GM12892 (cell line): ENCODE data around the gene C14orf93.

Experiments used
- DNase-seq: peaks from one replicate; pipeline ENCODE4 v3.0.0; 2011; ENCODE audit not compliant: insufficient read length
- FAIRE-seq: peaks from 2 replicates; lab custom pipeline; 2011; peaks lifted over from hg19 to GRCh38; lab: Jason Lieb, UNC
- POLR2A ChIP-seq: IDR thresholded peaks from 2 replicates; pipeline ENCODE4 v1.6.1; 2011; ENCODE audit warnings: low read depth, low read length, control low read depth
- POLR2AphosphoS5 ChIP-seq: IDR thresholded peaks from 2 replicates; pipeline ENCODE4 v1.6.1; 2011; ENCODE audit warnings: low read depth, low read length, control low read depth
- TAF1 ChIP-seq: IDR thresholded peaks from 2 replicates; pipeline ENCODE4 v1.6.1; 2011; ENCODE audit warnings: low read depth, mild to moderate bottlenecking, control low read depth, low read length, borderline replicate concordance

Gene C14orf93

GRCh38 chr14:23042162-23042965, 32.4 kb upstream of the C14orf93 start, which contains the start of gene PSMB11:
TSS of gene PSMB11 (plus strand) at chr14:23042212. CDS start at chr14:23042226, 14 bp downstream.
- FAIRE-seq (no peak), DNase-seq (no peak)
- no peak for TF ChIP-seq POLR2AphosphoS5
- no peak for TF ChIP-seq TAF1
- no peak for TF ChIP-seq POLR2A

GRCh38 chr14:23041729-23042128, 31.8 kb upstream of the C14orf93 start:
- TF ChIP-seq TAF1, result no peak
- TF ChIP-seq POLR2A, result no peak
- no peak for TF ChIP-seq POLR2AphosphoS5
- DNase-seq (no peak), FAIRE-seq (no peak)

GRCh38 chr14:23040100-23040499, 30.2 kb upstream of the C14orf93 start:
- TF ChIP-seq POLR2A (no peak), TAF1 (no peak), POLR2AphosphoS5 (no peak)
- DNase-seq (no peak), FAIRE-seq (no peak)

- TF ChIP-seq POLR2AphosphoS5 (no peak), POLR2A (no peak), TAF1 (no peak)
- no peak for FAIRE-seq
- DNase-seq, result no peak
Measured at GRCh38 chr14:23035303-23036144, 25.6 kb upstream of the C14orf93 start.

- FAIRE-seq (peak; percentile 92), DNase-seq (peak; percentile 89)
- TF ChIP-seq TAF1 (peak; percentile 76; the same call in 1 of the 2 replicates), POLR2A (peak; percentile 79), POLR2AphosphoS5 (peak; percentile 78; the same call in 1 of the 2 replicates)
Measured at GRCh38 chr14:23034498-23035302, 24.8 kb upstream of the C14orf93 start, which contains the start of gene PSMB5. TSS of gene PSMB5 (minus strand) at chr14:23034900. CDS start at chr14:23034881, 19 bp downstream.

GRCh38 chr14:23033801-23034497, 24.0 kb upstream of the C14orf93 start:
- TF ChIP-seq POLR2A (no peak), TAF1 (no peak), POLR2AphosphoS5 (no peak)
- FAIRE-seq (no peak), DNase-seq (no peak)

- DNase-seq (no peak), FAIRE-seq (no peak)
- TF ChIP-seq TAF1, result no peak
- TF ChIP-seq POLR2A, result no peak
- no peak for TF ChIP-seq POLR2AphosphoS5
Measured at GRCh38 chr14:23033251-23033727, 23.3 kb upstream of the C14orf93 start.

GRCh38 chr14:23030936-23031335, 21.0 kb upstream of the C14orf93 start:
- no peak for TF ChIP-seq TAF1
- no peak for TF ChIP-seq POLR2A
- no peak for TF ChIP-seq POLR2AphosphoS5
- no peak for FAIRE-seq
- no peak for DNase-seq

GRCh38 chr14:23028799-23029198, 18.9 kb upstream of the C14orf93 start:
- DNase-seq, result no peak
- FAIRE-seq, result no peak
- TF ChIP-seq POLR2AphosphoS5 (no peak), POLR2A (no peak), TAF1 (no peak)
